Effector memory CD8-positive, alpha-beta T cell (primary cell): ENCODE data around the gene TPK1.

Experiments used
- ATAC-seq: fragments of 150-1000 bp; cut with Tn5 transposase; replicated peaks from 2 replicates; pipeline ENCODE4 v1.10.0; 2021; ENCODE audit warnings: mild to moderate bottlenecking, moderate library complexity
- DNase-seq, 3 experiments: peaks; one replicate each; pipeline ENCODE4 v3.0.0; 2021
- H3K27ac Mint-ChIP-seq, 2 donors: one replicate each; pipeline ENCODE4 v1.8.0; 2022; ENCODE audit warnings: mild to moderate bottlenecking in 2 of 2, mixed read lengths in 2 of 2, moderate library complexity in 2 of 2
- H3K27me3 Mint-ChIP-seq, 2 donors: one replicate each; pipeline ENCODE4 v1.8.0; 2022; ENCODE audit warnings: mixed read lengths in 2 of 2
- H3K36me3 Mint-ChIP-seq: one replicate; pipeline ENCODE4 v1.8.0; 2022; ENCODE audit warnings: mild to moderate bottlenecking, moderate library complexity, mixed read lengths; ENCODE audit not compliant: insufficient read depth
- H3K4me1 Mint-ChIP-seq, 2 donors: one replicate each; pipeline ENCODE4 v1.8.0; 2022; ENCODE audit warnings: low read depth in 2 of 2, mixed read lengths in 2 of 2
- H3K4me3 Mint-ChIP-seq, 2 donors: one replicate each; pipeline ENCODE4 v1.8.0; 2022; ENCODE audit warnings: mild to moderate bottlenecking in 2 of 2, mixed read lengths in 2 of 2, moderate library complexity in 2 of 2
- H3K9me3 Mint-ChIP-seq, 2 donors: one replicate each; pipeline ENCODE4 v1.8.0; 2022; ENCODE audit warnings: mixed read lengths in 2 of 2
- total RNA-seq, 9 experiments: gene quantifications; one replicate each; lab custom pipeline; 2026; lab: John Stamatoyannopoulos, UW

The TPK1 gene
- 5.5 to 26.6 (median 14.8) reads per million in 9 experiments for total RNA-seq

DNA sequence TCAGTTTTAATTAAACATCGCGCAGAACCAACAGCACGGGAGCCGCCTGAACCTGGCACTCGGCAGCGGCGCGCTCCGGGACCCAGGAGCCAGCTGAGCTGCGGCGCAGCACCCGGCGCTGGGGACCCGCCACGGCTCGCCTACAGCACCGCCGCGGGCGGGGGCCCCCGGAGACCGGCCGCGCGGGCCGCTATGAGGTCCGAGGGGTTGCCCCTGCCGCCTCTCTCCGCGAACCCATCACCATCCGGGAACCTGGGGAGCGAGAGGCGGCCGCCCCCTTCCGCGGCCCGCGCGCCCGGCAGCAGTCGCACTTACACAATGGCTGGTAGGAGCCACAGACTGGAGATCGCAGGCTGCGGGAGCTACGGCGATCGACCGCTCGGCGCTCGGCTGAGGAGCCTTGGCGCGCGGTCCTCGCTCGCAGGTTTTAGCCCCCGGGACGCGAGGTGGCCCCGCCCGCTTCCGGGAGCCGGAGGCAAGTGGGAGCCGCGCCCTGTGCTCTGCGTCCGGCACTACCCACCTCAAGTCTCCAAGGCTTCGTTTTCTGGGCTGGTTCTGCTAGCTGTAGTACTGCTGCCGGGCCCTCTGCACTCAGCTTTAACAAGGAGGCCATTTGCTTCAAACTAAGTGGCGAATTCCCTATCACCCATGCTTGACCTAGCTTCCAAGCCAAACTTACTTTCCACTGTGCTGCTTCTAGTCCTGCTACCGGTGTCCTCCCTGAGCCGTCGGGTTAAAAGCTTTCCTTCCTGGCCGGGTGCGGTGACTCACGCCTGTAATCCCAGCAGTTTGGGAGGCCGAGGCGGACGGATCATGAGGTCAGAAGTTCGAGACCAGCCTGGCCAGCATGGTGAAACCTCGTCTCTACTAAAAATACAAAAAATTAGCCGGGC lies at the start of gene TPK1:
Gene TPK1 (minus strand): TSS at position 402 of the 893 bp plus-strand sequence. CDS start 451 bp downstream, outside the sequence.
- peak within 1 kb of the TSS; percentile 98 to 99 for H3K27ac Mint-ChIP-seq
- peaks cover 15 to 34% of the 10 kb centered on the region in 2 donors for H3K4me1 Mint-ChIP-seq
- no peaks in the 10 kb centered on the region for H3K27me3 Mint-ChIP-seq
- H3K9me3 Mint-ChIP-seq, result peaks cover 0 to 4% of the 10 kb centered on the region in 2 donors
- DNase-seq (peak; percentile 83 to 87 (median 84)), ATAC-seq (peak; percentile 88)
- peak within 1 kb of the TSS; percentile 98 to 99 for H3K4me3 Mint-ChIP-seq
- peaks cover 14% of the 10 kb centered on the region for H3K36me3 Mint-ChIP-seq

DNA sequence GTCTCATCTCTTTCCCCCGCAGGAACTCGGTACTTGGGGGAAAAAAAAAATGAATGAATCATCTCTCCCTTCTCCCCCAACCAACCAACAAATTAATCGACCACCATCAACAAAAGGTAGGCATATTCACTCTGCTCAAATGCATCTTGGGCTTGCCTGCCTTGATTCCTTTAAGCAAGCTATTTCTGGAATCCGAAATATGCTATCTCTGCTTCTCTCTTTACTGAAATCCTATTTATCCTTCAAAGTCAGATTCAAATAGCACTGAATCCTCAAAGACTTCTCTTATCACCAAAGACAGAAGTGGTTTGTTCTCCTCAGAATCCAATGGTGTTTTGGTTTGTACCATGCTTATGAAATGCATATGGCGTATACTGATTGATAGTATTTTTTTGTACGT lies 49.6 kb upstream of the TPK1 start:
- H3K9me3 Mint-ChIP-seq, result no peaks in the 10 kb centered on the region
- H3K4me3 Mint-ChIP-seq, result no peak overlapping the region
- no peaks in the 10 kb centered on the region for H3K36me3 Mint-ChIP-seq
- H3K27ac Mint-ChIP-seq, result no peak overlapping the region
- H3K4me1 Mint-ChIP-seq, result no peaks in the 10 kb centered on the region
- peaks cover 0 to 6% of the 10 kb centered on the region in 2 donors for H3K27me3 Mint-ChIP-seq
- DNase-seq (no peak), ATAC-seq (no peak)

DNA sequence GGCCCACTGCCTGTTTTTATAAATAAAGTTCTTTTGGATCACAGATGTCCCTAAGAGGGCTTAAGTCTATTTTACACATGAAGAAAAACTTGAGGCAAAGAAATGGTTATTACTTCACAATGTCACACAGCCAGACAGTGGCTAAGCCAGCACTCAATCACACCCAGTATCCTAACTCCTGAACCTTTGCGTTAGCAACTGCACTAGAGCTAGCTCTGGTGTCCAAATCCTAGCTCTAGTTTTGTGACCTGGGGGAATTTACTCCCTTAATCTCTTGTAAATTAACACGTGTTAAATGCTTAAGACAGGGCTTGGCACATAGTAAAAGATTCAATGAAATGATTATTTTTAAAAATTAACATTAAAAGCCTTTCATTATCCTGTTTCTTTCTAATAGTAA lies 49.0 kb upstream of the TPK1 start:
- ATAC-seq (no peak), DNase-seq (no peak)
- Mint-ChIP-seq H3K36me3 (no peaks in the 10 kb centered on the region), H3K4me3 (no peak overlapping the region), H3K4me1 (no peaks in the 10 kb centered on the region), H3K27me3 (peaks cover 0 to 6% of the 10 kb centered on the region in 2 donors), H3K27ac (no peak overlapping the region), H3K9me3 (no peaks in the 10 kb centered on the region)

DNA sequence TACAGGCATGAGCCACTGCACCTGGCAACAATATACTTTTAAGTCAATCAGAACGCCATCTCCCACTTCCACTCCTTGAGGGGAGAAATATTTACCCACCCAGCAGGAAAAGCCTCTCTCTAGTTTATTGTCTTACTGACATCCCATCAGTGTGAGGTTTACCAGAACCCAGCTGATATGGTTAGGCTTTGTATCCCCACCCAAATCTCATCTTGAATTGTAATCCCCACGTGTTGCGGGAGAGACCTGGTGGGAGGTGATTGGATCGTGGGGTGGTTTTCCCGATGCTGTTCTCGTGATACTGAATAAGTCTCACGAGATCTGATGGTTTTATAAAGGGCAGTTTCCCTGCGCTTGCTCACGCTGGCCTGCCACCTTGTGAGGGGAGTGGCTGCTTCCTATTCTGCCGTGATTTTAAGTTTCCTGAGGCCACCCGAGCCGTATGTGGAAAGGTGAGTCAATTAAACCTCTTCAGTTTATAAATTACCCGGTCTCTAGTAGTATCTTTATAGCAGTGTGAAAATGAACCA lies 37.5 kb upstream of the TPK1 start:
- H3K36me3 Mint-ChIP-seq, result no peaks in the 10 kb centered on the region
- no peak for DNase-seq
- no peaks in the 10 kb centered on the region for H3K9me3 Mint-ChIP-seq
- no peaks in the 10 kb centered on the region for H3K4me1 Mint-ChIP-seq
- peaks cover 42 to 44% of the 10 kb centered on the region in 2 donors for H3K27me3 Mint-ChIP-seq
- H3K27ac Mint-ChIP-seq, result no peak overlapping the region
- ATAC-seq, result no peak
- no peak overlapping the region for H3K4me3 Mint-ChIP-seq

DNA sequence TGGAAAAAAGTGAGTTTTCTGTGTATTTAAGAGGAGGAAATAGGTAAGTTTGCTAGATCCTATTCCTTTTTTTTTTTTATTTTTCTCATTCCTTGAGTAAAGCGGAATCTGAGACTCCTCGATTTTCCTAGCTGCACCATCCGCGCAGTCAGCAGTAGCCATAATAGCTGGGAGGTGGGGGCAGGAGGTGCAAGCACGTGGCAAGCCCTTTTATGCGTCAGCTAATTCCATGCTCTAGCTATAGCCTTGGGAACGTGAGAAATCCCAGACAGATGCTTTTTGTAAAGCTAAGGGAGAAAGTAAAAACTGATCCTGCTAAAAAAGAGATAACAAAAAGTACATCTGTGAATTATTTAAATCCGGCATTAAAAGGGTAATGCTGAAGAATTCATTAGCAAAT lies 33.2 kb upstream of the TPK1 start:
- H3K4me1 Mint-ChIP-seq, result no peaks in the 10 kb centered on the region
- no peak overlapping the region for H3K4me3 Mint-ChIP-seq
- ATAC-seq (no peak), DNase-seq (no peak)
- H3K27ac Mint-ChIP-seq, result no peak overlapping the region
- H3K9me3 Mint-ChIP-seq, result no peaks in the 10 kb centered on the region
- H3K27me3 Mint-ChIP-seq, result peaks cover 37 to 42% of the 10 kb centered on the region in 2 donors
- H3K36me3 Mint-ChIP-seq, result no peaks in the 10 kb centered on the region

DNA sequence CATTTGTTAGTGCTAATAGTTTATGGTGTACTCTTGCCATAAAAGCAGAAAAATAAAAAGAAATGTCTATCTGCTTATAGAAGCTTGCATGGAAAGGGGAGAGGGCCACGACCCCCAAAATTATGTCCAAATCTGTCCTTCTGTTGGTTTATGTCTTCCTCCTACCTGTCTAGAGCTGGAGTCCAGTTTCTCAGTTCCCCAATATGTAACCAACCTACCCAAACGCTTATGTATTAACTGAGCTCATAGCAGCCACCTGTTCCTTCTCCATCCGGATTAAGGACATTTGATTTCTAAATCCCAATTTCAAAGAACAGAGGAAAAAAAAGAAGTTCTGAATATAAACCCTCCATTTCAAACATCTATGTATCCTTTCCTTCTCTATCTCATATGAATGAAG lies 30.3 kb upstream of the TPK1 start:
- H3K4me3 Mint-ChIP-seq, result no peak overlapping the region
- H3K9me3 Mint-ChIP-seq, result no peaks in the 10 kb centered on the region
- ATAC-seq (no peak), DNase-seq (no peak)
- no peaks in the 10 kb centered on the region for H3K36me3 Mint-ChIP-seq
- no peaks in the 10 kb centered on the region for H3K4me1 Mint-ChIP-seq
- H3K27me3 Mint-ChIP-seq, result peaks cover 31 to 44% of the 10 kb centered on the region in 2 donors
- H3K27ac Mint-ChIP-seq, result no peak overlapping the region

DNA sequence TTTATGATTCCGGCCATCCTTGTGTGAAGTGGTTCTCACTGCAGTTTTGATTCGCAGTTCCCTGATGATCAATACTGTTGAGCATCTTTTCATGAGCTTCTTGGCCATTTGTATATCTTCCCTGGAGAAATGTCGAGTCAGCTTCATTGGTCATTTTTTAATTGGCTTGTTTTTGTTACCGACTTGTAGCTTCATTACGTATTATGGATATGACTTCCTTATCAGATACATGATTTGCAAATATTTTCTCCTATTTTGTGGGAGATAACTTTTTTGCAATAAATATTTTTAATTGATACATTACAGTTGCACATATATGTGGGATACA lies 27.4 kb upstream of the TPK1 start:
- ATAC-seq, result no peak
- H3K36me3 Mint-ChIP-seq, result no peaks in the 10 kb centered on the region
- no peaks in the 10 kb centered on the region for H3K4me1 Mint-ChIP-seq
- no peak for DNase-seq
- peaks cover 31 to 42% of the 10 kb centered on the region in 2 donors for H3K27me3 Mint-ChIP-seq
- no peak overlapping the region for H3K4me3 Mint-ChIP-seq
- H3K27ac Mint-ChIP-seq, result no peak overlapping the region
- H3K9me3 Mint-ChIP-seq, result no peaks in the 10 kb centered on the region

DNA sequence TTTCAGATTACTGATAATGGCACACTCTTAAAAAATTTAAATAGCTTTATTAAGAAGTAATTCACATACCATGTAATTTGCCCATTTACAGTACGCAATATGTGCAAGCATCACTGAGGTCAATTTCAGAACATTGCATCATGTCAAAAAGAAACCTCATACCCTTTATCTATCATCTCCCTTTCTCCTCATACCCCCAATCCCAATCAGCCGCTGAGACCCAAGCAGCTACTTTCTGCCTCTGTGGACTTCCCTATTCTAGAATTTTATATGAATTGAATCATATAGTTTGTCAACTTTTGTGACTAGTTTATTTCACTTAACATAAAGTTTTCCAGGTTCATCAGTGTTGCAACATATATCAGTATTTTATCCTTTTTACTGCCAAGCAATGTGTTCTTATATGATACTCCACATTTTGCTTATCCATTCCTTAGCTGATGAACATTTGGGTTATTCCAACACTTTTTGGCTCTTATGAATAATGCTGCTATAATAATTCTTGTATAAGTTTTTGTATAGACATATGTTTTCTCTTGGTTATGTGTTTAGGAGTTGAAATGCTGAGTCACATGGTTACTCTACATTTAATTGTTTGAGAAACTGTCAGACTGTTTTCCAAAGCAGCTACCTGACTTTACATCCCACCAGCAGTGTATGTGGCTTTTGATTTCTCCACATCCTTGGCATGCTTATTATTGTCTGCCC lies 26.9 kb upstream of the TPK1 start:
- Mint-ChIP-seq H3K9me3 (no peaks in the 10 kb centered on the region), H3K36me3 (no peaks in the 10 kb centered on the region), H3K27me3 (peaks cover 31 to 42% of the 10 kb centered on the region in 2 donors), H3K4me3 (no peak overlapping the region), H3K27ac (no peak overlapping the region), H3K4me1 (no peaks in the 10 kb centered on the region)
- no peak for ATAC-seq
- DNase-seq, result no peak

DNA sequence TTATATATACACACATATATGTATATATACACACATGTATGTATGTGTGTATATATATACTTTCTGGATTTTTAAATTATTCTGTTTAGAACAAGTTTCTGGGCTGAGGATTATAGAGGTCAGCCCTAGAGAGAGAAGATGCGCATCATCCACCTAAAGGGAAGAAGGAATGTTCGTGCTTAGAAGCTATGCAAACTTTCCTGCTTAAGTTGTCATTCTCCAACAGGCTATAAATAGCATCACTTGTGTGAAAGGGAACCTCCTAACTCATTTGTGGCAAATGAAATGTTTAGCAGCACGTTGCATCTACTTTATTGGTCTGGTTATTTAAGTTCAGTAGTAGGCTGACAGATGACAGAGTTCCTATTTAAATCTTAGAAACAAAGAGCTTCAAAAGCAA lies 23.9 kb upstream of the TPK1 start:
- H3K9me3 Mint-ChIP-seq, result no peaks in the 10 kb centered on the region
- no peaks in the 10 kb centered on the region for H3K4me1 Mint-ChIP-seq
- no peak for ATAC-seq
- H3K4me3 Mint-ChIP-seq, result no peak overlapping the region
- H3K27ac Mint-ChIP-seq, result no peak overlapping the region
- H3K27me3 Mint-ChIP-seq, result peaks cover 19 to 32% of the 10 kb centered on the region in 2 donors
- H3K36me3 Mint-ChIP-seq, result no peaks in the 10 kb centered on the region
- no peak for DNase-seq

DNA sequence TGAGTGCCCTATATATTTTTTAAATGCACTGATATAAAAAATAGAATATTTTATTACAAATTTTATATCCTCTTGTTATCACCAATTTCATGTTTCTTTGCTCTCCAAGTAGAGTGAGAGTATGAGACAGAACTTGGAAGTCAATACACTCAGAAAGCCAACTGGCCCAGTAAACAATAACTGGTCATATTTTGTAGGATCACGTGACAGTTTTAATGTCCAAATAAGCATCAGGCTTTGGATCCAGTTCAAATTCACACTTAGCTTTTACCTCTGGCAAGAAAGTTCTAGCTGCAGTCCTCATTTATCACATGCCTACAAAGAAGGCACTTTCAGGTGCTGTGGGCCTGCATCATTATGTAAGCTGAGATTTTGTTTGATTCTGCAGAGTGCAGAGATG lies 21.6 kb upstream of the TPK1 start:
- no peak overlapping the region for H3K27ac Mint-ChIP-seq
- no peaks in the 10 kb centered on the region for H3K4me1 Mint-ChIP-seq
- H3K9me3 Mint-ChIP-seq, result no peaks in the 10 kb centered on the region

DNA sequence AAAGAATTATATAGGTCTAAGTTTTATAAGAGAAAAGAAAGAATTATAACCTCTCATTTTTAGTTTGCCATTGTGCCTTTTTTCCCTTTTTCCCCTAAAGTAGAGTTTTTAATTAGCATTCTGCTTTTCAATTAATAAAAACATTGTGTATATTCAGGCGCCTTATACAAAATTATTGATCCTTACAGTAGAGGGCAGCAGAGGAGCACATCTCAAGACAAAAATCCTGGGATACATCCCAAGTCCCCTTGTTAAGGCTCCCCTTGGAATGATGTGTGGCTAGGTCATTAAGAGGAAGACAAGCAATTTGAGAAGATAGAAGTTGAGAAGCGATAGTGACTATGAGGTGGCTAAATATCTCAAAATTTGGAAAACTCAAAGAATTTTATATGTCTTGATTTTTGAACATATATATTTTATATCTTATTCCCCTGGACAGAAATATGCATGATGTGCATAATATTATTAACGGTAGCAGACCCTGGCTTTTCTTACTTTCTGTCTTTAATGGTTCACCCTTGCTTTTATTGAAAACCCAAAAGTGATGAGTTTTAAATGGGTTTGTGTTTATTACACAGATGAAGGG lies 19.1 kb upstream of the TPK1 start:
- no peak for DNase-seq
- Mint-ChIP-seq H3K4me1 (no peaks in the 10 kb centered on the region), H3K36me3 (no peaks in the 10 kb centered on the region), H3K27ac (no peak overlapping the region), H3K27me3 (peaks cover 26 to 31% of the 10 kb centered on the region in 2 donors), H3K4me3 (no peak overlapping the region), H3K9me3 (peaks cover 0 to 4% of the 10 kb centered on the region in 2 donors)
- no peak for ATAC-seq

More for the DNA sequence above, 21.6 kb upstream of the TPK1 start:
- DNase-seq (no peak), ATAC-seq (no peak)
- Mint-ChIP-seq H3K27me3 (peaks cover 17 to 19% of the 10 kb centered on the region in 2 donors), H3K36me3 (no peaks in the 10 kb centered on the region), H3K4me3 (no peak overlapping the region)

DNA sequence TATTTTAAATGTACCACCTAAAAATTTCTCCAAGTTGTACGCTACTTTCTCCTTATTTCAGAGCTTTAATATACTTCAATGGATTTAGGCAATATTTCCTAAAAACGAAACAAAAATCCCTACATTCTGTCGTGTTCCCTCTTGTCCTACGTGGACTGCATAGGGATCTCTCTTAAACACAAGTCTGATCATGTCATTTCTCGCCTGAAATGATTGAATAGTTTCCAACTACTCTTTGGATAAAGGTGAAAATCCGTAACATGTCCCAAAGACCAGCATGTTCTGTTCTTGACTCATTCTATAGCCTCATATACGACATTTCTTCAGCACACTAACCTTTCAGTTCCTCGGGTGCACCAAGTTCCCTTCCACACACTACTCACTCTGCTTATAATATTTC lies 17.7 kb upstream of the TPK1 start:
- H3K4me1 Mint-ChIP-seq, result no peaks in the 10 kb centered on the region
- DNase-seq, result no peak

DNA sequence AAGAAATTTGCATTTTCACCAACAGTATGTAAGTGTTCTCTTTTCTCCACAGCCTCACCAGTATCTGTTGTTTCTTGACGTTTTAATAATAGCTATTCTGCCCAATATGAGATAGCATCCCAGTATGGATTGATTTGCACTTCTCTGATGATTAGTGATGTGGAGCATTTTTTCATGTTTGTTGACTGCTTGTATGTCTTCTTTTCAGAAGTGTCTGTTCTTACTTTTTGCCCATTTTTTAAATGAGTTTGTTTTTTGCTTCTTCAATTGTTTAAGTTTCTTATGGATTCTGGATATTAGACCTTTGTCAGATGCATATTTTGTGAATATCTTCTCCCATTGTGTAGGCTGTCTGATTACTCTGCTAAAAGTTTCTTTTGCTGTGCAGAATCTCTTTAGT lies 12.2 kb upstream of the TPK1 start:
- peaks cover 0 to 4% of the 10 kb centered on the region in 2 donors for H3K9me3 Mint-ChIP-seq
- DNase-seq (no peak), ATAC-seq (no peak)
- H3K36me3 Mint-ChIP-seq, result no peaks in the 10 kb centered on the region
- H3K27ac Mint-ChIP-seq, result no peak overlapping the region
- H3K27me3 Mint-ChIP-seq, result peaks cover 10 to 13% of the 10 kb centered on the region in 2 donors
- no peaks in the 10 kb centered on the region for H3K4me1 Mint-ChIP-seq
- H3K4me3 Mint-ChIP-seq, result no peak overlapping the region

More for the DNA sequence above, 17.7 kb upstream of the TPK1 start:
- no peaks in the 10 kb centered on the region for H3K36me3 Mint-ChIP-seq
- peaks cover 26 to 31% of the 10 kb centered on the region in 2 donors for H3K27me3 Mint-ChIP-seq
- no peak overlapping the region for H3K4me3 Mint-ChIP-seq
- H3K27ac Mint-ChIP-seq, result no peak overlapping the region
- ATAC-seq, result no peak
- peaks cover 0 to 4% of the 10 kb centered on the region in 2 donors for H3K9me3 Mint-ChIP-seq
